IMR-90 (cell line): ENCODE results near the gene ANK2. TPM values are rescaled to one million over a fixed set of nuclear protein-coding genes. Genes with fewer than 3 reads are reported as not detected.

Experiments
- ATAC-seq: fragments of 200-7000 bp; cut with Tn5 transposase; 2 replicates; pipeline ENCODE4 v1.9.1; 2020; ENCODE audit warnings: low read depth, mild to moderate bottlenecking, moderate library complexity
- BruUV-seq: library from RNA; stranded (reverse); fragments of 400-500 nt; replicated peaks from 2 replicates; lab custom pipeline; 2021; lab: Mats Ljungman, UMichigan
- CTCF ChIA-PET: fragments of 300-600 bp; formaldehyde crosslinking; extraction: SDS; loops from one replicate; lab custom pipeline; 2021; ENCODE audit warnings: antibody characterized with exemption; lab: Yijun Ruan, JAX
- POLR2A ChIA-PET: fragments of 300-600 bp; sonication (Branson Sonifier 250); formaldehyde crosslinking; loops from one replicate; lab custom pipeline; 2022; ENCODE audit warnings: antibody characterized with exemption; ENCODE audit not compliant: unreplicated experiment; lab: Charles Lee
- DNase-seq: peaks from one replicate; pipeline ENCODE4 v3.0.0; 2013
- H2AFZ ChIP-seq: replicated peaks from 2 replicates; pipeline ENCODE3; 2013; ENCODE audit warnings: low read length, mild to moderate bottlenecking; ENCODE audit not compliant: poor library complexity
- H2AK5ac ChIP-seq: 2 replicates; pipeline ENCODE4 v1.6.1; 2013; ENCODE audit warnings: low read depth, low read length, inconsistent platforms
- H2AK9ac ChIP-seq: replicated peaks from 2 replicates; pipeline ENCODE3; 2013; ENCODE audit warnings: mild to moderate bottlenecking, low read depth, low read length, moderate library complexity; ENCODE audit not compliant: poor library complexity
- H2BK120ac ChIP-seq: 2 replicates; pipeline ENCODE4 v1.6.1; 2013; ENCODE audit warnings: low read depth, low read length, inconsistent platforms
- H2BK15ac ChIP-seq: 3 replicates; pipeline ENCODE4 v1.6.1; 2013; ENCODE audit warnings: low read depth, low read length, inconsistent platforms
- H2BK20ac ChIP-seq: 2 replicates; pipeline ENCODE4 v1.6.1; 2013; ENCODE audit warnings: low read depth, mild to moderate bottlenecking, inconsistent platforms, low read length, moderate library complexity
- H2BK5ac ChIP-seq: 2 replicates; pipeline ENCODE4 v1.6.1; 2013; ENCODE audit warnings: mild to moderate bottlenecking, low read depth, low read length, inconsistent platforms; ENCODE audit not compliant: poor library complexity, severe bottlenecking
- H3K14ac ChIP-seq: replicated peaks from 2 replicates; pipeline ENCODE4 v1.6.1; 2013; ENCODE audit warnings: low read depth, low read length, inconsistent platforms
- H3K18ac ChIP-seq: 2 replicates; pipeline ENCODE4 v1.6.1; 2013; ENCODE audit warnings: low read depth, low read length, control low read depth
- H3K23ac ChIP-seq: 2 replicates; pipeline ENCODE4 v1.6.1; 2013; ENCODE audit warnings: low read depth, low read length, inconsistent platforms
- H3K27ac ChIP-seq: 2 replicates; pipeline ENCODE4 v1.5.1; 2013; ENCODE audit warnings: mild to moderate bottlenecking, control low read depth, low read length; ENCODE audit not compliant: insufficient read depth
- H3K27me3 ChIP-seq: 2 replicates; pipeline ENCODE4 v1.6.1; 2013; ENCODE audit warnings: low read length; ENCODE audit not compliant: control insufficient read depth, insufficient read depth
- H3K36me3 ChIP-seq: 2 replicates; pipeline ENCODE4 v1.6.1; 2013; ENCODE audit warnings: low read length, mixed read lengths; ENCODE audit not compliant: control insufficient read depth, insufficient read depth
- H3K4ac ChIP-seq: 2 replicates; pipeline ENCODE4 v1.6.1; 2013; ENCODE audit warnings: low read depth, low read length, inconsistent platforms
- H3K4me1 ChIP-seq: 2 replicates; pipeline ENCODE4 v1.6.1; 2013; ENCODE audit warnings: low read length, mixed read lengths; ENCODE audit not compliant: control insufficient read depth, insufficient read depth
- H3K4me2 ChIP-seq: 2 replicates; pipeline ENCODE4 v1.6.1; 2013; ENCODE audit warnings: low read depth, mild to moderate bottlenecking, control low read depth, low read length, moderate library complexity
- H3K4me3 ChIP-seq: 2 replicates; pipeline ENCODE4 v1.5.1; 2013; ENCODE audit warnings: low read depth, mild to moderate bottlenecking, control low read depth, low read length, moderate library complexity; ENCODE audit not compliant: insufficient read depth
- H3K56ac ChIP-seq: 2 replicates; pipeline ENCODE4 v1.6.1; 2013; ENCODE audit warnings: low read length, inconsistent platforms; ENCODE audit not compliant: insufficient read depth; ENCODE audit errors: extremely low read depth
- H3K79me1 ChIP-seq, 2 experiments: 2 replicates each; pipeline ENCODE4 v1.6.1; 2013; ENCODE audit warnings: low read length in 2 of 2, inconsistent platforms in 1 of 2, low read depth in 1 of 2
- H3K9ac ChIP-seq: 2 replicates; pipeline ENCODE4 v1.6.1; 2013; ENCODE audit warnings: low read depth, low read length, control low read depth
- H3K9me1 ChIP-seq: 2 replicates; pipeline ENCODE4 v1.6.1; 2013; ENCODE audit warnings: low read length, inconsistent platforms; ENCODE audit not compliant: insufficient read depth
- H3K9me3 ChIP-seq: 2 replicates; pipeline ENCODE4 v1.6.1; 2013; ENCODE audit warnings: low read length; ENCODE audit not compliant: control insufficient read depth, insufficient read depth
- H4K20me1 ChIP-seq: 2 replicates; pipeline ENCODE4 v1.6.1; 2013; ENCODE audit warnings: low read length, inconsistent platforms; ENCODE audit not compliant: insufficient read depth
- H4K5ac ChIP-seq: 2 replicates; pipeline ENCODE4 v1.6.1; 2013; ENCODE audit warnings: mild to moderate bottlenecking, low read depth, low read length, control low read depth
- H4K8ac ChIP-seq, 2 experiments: 2 replicates each; pipeline ENCODE4 v1.6.1; 2013; ENCODE audit warnings: low read depth in 2 of 2, low read length in 2 of 2, control low read depth in 1 of 2, inconsistent platforms in 1 of 2
- H4K91ac ChIP-seq: 2 replicates; pipeline ENCODE4 v1.6.1; 2013; ENCODE audit warnings: low read depth, low read length, inconsistent platforms; ENCODE audit not compliant: insufficient read depth
- CHD1 ChIP-seq: IDR thresholded peaks from 2 replicates; pipeline ENCODE4 v1.6.1; 2012; ENCODE audit warnings: low read depth, low read length, improper control_type of control experiment
- RFX5 ChIP-seq: IDR thresholded peaks from 2 replicates; pipeline ENCODE4 v1.8.0; 2012; ENCODE audit warnings: low read depth, mild to moderate bottlenecking, low read length, moderate library complexity
- WGBS, 2 experiments: methylation state at CpG; one replicate each; pipeline versions ENCODE4 v1.1.5 to v1.1.7; 2013; ENCODE audit warnings: missing lambda C conversion rate in 2 of 2; ENCODE audit not compliant: insufficient read length in 1 of 2; ENCODE audit errors: extremely low coverage in 2 of 2; 5-methylcytosine and 5-hydroxymethylcytosine counted together
- dilution Hi-C: fragments of 300-500 bp; cut with HindIII; formaldehyde crosslinking; loops from one replicate; pipeline ENCODE4 v1.14.3; 2018; ENCODE audit warnings: low sequenced_read_pairs; ENCODE audit not compliant: unreplicated experiment
- in situ Hi-C: fragments of 300-500 bp; cut with MboI; formaldehyde crosslinking; loops from 3 replicates; pipeline ENCODE4 v1.14.3; 2019; ENCODE audit warnings: low sequenced_read_pairs, inconsistent platforms, mixed read lengths
- intact Hi-C: fragments of 100-400 bp; cut with micrococcal nuclease; formaldehyde crosslinking; loops from 2 replicates; pipeline ENCODE4 v1.10.0; 2022
- polyA plus RNA-seq, 3 experiments: library from polyadenylated mRNA; depleted of rRNA; stranded (reverse); fragments of >200 nt; gene quantifications; 2 replicates each; pipeline ENCODE4 v1.2.3, GENCODE V29; 2012; ENCODE audit warnings: low replicate concordance in 1 of 3
- total RNA-seq: library from RNA; depleted of rRNA; stranded (reverse); fragments of >200 nt; gene quantifications from 2 replicates; pipeline ENCODE4 v1.2.3, GENCODE V29; 2012

The ANK2 gene
- total and polyA plus RNA-seq, 2 of the 4 experiments (the other 2 are of a cell fraction), result 0.82 to 6.6 TPM

GRCh38 chr4:113042502-113042901 lies 7.0 kb upstream of the ANK2 start:
- ChIA-PET POLR2A (no interaction called here), CTCF (no interaction called here)
- H3K9me1 ChIP-seq, result no peaks in the 10 kb centered on the region
- no peak overlapping the region for H3K18ac ChIP-seq
- no peaks in the 10 kb centered on the region for H3K27me3 ChIP-seq
- H4K8ac ChIP-seq, result no peak overlapping the region
- no peak overlapping the region for H2BK120ac ChIP-seq
- H3K9ac ChIP-seq, result no peak overlapping the region
- H3K27ac ChIP-seq, result no peak overlapping the region
- no peaks in the 10 kb centered on the region for H3K4me1 ChIP-seq
- in situ Hi-C loops (no loop called here), dilution Hi-C loops (no loop called here), intact Hi-C loops (no loop called here)
- DNase-seq, result no peak
- no peak overlapping the region for H2AK9ac ChIP-seq
- BruUV-seq, result no TSS peak
- no peak overlapping the region for H3K4ac ChIP-seq
- no peaks in the 10 kb centered on the region for H4K20me1 ChIP-seq
- H4K5ac ChIP-seq, result no peak overlapping the region
- no peak for ATAC-seq
- H3K4me2 ChIP-seq, result no peak overlapping the region
- H3K79me1 ChIP-seq, result no peaks in the 10 kb centered on the region
- H2BK15ac ChIP-seq, result no peak overlapping the region
- H2AFZ ChIP-seq, result no peak overlapping the region
- H3K4me3 ChIP-seq, result no peak overlapping the region
- H3K23ac ChIP-seq, result no peak overlapping the region
- H3K14ac ChIP-seq, result no peak overlapping the region
- H2BK20ac ChIP-seq, result no peak overlapping the region
- H3K56ac ChIP-seq, result no peak overlapping the region
- no peak overlapping the region for H2AK5ac ChIP-seq
- no peaks in the 10 kb centered on the region for H3K9me3 ChIP-seq
- TF ChIP-seq CHD1 (no peak), RFX5 (no peak)
- no peak overlapping the region for H2BK5ac ChIP-seq
- H4K91ac ChIP-seq, result no peak overlapping the region
- WGBS, 2 experiments, result no CpG with 5 or more reads among the region's 2 CpGs
- no peaks in the 10 kb centered on the region for H3K36me3 ChIP-seq
